ENCODE measurements around the gene ATRX.

GRCh38 chrX:77622672-77623071, 163.3 kb downstream of the ATRX start:
- TF ChIP-seq POLR2A (IDR thresholded peaks at IDR 0.05) = no peak
- TF ChIP-seq, protein P1, sequence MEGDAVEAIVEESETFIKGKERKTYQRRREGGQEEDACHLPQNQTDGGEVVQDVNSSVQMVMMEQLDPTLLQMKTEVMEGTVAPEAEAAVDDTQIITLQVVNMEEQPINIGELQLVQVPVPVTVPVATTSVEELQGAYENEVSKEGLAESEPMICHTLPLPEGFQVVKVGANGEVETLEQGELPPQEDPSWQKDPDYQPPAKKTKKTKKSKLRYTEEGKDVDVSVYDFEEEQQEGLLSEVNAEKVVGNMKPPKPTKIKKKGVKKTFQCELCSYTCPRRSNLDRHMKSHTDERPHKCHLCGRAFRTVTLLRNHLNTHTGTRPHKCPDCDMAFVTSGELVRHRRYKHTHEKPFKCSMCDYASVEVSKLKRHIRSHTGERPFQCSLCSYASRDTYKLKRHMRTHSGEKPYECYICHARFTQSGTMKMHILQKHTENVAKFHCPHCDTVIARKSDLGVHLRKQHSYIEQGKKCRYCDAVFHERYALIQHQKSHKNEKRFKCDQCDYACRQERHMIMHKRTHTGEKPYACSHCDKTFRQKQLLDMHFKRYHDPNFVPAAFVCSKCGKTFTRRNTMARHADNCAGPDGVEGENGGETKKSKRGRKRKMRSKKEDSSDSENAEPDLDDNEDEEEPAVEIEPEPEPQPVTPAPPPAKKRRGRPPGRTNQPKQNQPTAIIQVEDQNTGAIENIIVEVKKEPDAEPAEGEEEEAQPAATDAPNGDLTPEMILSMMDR (IDR thresholded peaks at IDR 0.05) = no peak
